Measurements from ENCODE around the gene ARPC1B.
"Not testable (repeated sequence)": the region's sequence is repeated elsewhere in the genome, so short reads cannot be mapped to it uniquely, and the experiment has no call there.

Gene ARPC1B

GRCh38 chr7:99344061-99344647, 30.4 kb upstream of the ARPC1B start:
- TF ChIP-seq PAX5 (IDR thresholded peaks at IDR 0.05; ENCODE audit: insufficient read depth, low read length, severe bottlenecking) (no peak), POLR2A (IDR thresholded peaks at IDR 0.05; ENCODE audit: low read depth, low read length) (no peak; the same call in 1 of the 2 replicates), POU2F2 (IDR thresholded peaks at IDR 0.05; ENCODE audit: low read depth, low read length) (no peak), POLR2AphosphoS5 (IDR thresholded peaks at IDR 0.05; ENCODE audit: low read depth, low read length) (no peak), SPI1 (IDR thresholded peaks at IDR 0.05; ENCODE audit: low read depth, low read length) (no peak), TAF1 (IDR thresholded peaks at IDR 0.05; ENCODE audit: low read depth, low read length) (no peak)
- DNase-seq (ENCODE audit: insufficient read length, low spot score) (no peak), FAIRE-seq (no peak)

- FAIRE-seq; DNase-seq (ENCODE audit: insufficient read length, low spot score): not testable (repeated sequence)
Observed at GRCh38 chr7:99350641-99351040, 23.9 kb upstream of the ARPC1B start.

GRCh38 chr7:99352247-99352646, 22.3 kb upstream of the ARPC1B start:
- no peak for DNase-seq (ENCODE audit: insufficient read length, low spot score)
- TF ChIP-seq TAF1 (IDR thresholded peaks at IDR 0.05; ENCODE audit: low read depth, low read length) (no peak), SPI1 (IDR thresholded peaks at IDR 0.05; ENCODE audit: low read depth, low read length) (no peak), POLR2AphosphoS5 (IDR thresholded peaks at IDR 0.05; ENCODE audit: low read depth, low read length) (no peak), POU2F2 (IDR thresholded peaks at IDR 0.05; ENCODE audit: low read depth, low read length) (no peak), POLR2A (IDR thresholded peaks at IDR 0.05; ENCODE audit: low read depth, low read length) (no peak), PAX5 (IDR thresholded peaks at IDR 0.05; ENCODE audit: insufficient read depth, low read length, severe bottlenecking) (no peak)
- no peak for FAIRE-seq

GRCh38 chr7:99355098-99355497, 19.4 kb upstream of the ARPC1B start:
- TF ChIP-seq POLR2A (IDR thresholded peaks at IDR 0.05; ENCODE audit: low read depth, low read length) (no peak), PAX5 (IDR thresholded peaks at IDR 0.05; ENCODE audit: insufficient read depth, low read length, severe bottlenecking) (no peak), POLR2AphosphoS5 (IDR thresholded peaks at IDR 0.05; ENCODE audit: low read depth, low read length) (no peak), TAF1 (IDR thresholded peaks at IDR 0.05; ENCODE audit: low read depth, low read length) (no peak), SPI1 (IDR thresholded peaks at IDR 0.05; ENCODE audit: low read depth, low read length) (no peak), POU2F2 (IDR thresholded peaks at IDR 0.05; ENCODE audit: low read depth, low read length) (no peak)
- FAIRE-seq (no peak), DNase-seq (ENCODE audit: insufficient read length, low spot score) (no peak)

- DNase-seq (ENCODE audit: insufficient read length, low spot score): no peak
- no peak for FAIRE-seq
- TF ChIP-seq POLR2A (IDR thresholded peaks at IDR 0.05; ENCODE audit: low read depth, low read length) (no peak), TAF1 (IDR thresholded peaks at IDR 0.05; ENCODE audit: low read depth, low read length) (no peak), POU2F2 (IDR thresholded peaks at IDR 0.05; ENCODE audit: low read depth, low read length) (no peak), POLR2AphosphoS5 (IDR thresholded peaks at IDR 0.05; ENCODE audit: low read depth, low read length) (no peak), PAX5 (IDR thresholded peaks at IDR 0.05; ENCODE audit: insufficient read depth, low read length, severe bottlenecking) (no peak), SPI1 (IDR thresholded peaks at IDR 0.05; ENCODE audit: low read depth, low read length) (no peak)
Observed at GRCh38 chr7:99357701-99358490, 16.6 kb upstream of the ARPC1B start.

- FAIRE-seq; DNase-seq (ENCODE audit: insufficient read length, low spot score): not testable (repeated sequence)
Observed at GRCh38 chr7:99358521-99358920, 16.0 kb upstream of the ARPC1B start.

GRCh38 chr7:99359465-99360154, 14.9 kb upstream of the ARPC1B start:
- DNase-seq (ENCODE audit: insufficient read length, low spot score) (no peak), FAIRE-seq (no peak)
- no peak for TF ChIP-seq POLR2A (IDR thresholded peaks at IDR 0.05; ENCODE audit: low read depth, low read length)
- no peak for TF ChIP-seq SPI1 (IDR thresholded peaks at IDR 0.05; ENCODE audit: low read depth, low read length)
- no peak for TF ChIP-seq POU2F2 (IDR thresholded peaks at IDR 0.05; ENCODE audit: low read depth, low read length)
- TF ChIP-seq POLR2AphosphoS5 (IDR thresholded peaks at IDR 0.05; ENCODE audit: low read depth, low read length): no peak
- no peak for TF ChIP-seq TAF1 (IDR thresholded peaks at IDR 0.05; ENCODE audit: low read depth, low read length)
- TF ChIP-seq PAX5 (IDR thresholded peaks at IDR 0.05; ENCODE audit: insufficient read depth, low read length, severe bottlenecking): no peak

- FAIRE-seq: no peak
- DNase-seq (ENCODE audit: insufficient read length, low spot score): no peak
- TF ChIP-seq PAX5 (IDR thresholded peaks at IDR 0.05; ENCODE audit: insufficient read depth, low read length, severe bottlenecking) (no peak), POLR2A (IDR thresholded peaks at IDR 0.05; ENCODE audit: low read depth, low read length) (no peak), SPI1 (IDR thresholded peaks at IDR 0.05; ENCODE audit: low read depth, low read length) (no peak), TAF1 (IDR thresholded peaks at IDR 0.05; ENCODE audit: low read depth, low read length) (no peak), POU2F2 (IDR thresholded peaks at IDR 0.05; ENCODE audit: low read depth, low read length) (no peak), POLR2AphosphoS5 (IDR thresholded peaks at IDR 0.05; ENCODE audit: low read depth, low read length) (no peak)
Observed at GRCh38 chr7:99362801-99363200, 11.7 kb upstream of the ARPC1B start.

- FAIRE-seq (no peak), DNase-seq (ENCODE audit: insufficient read length, low spot score) (no peak)
- no peak for TF ChIP-seq SPI1 (IDR thresholded peaks at IDR 0.05; ENCODE audit: low read depth, low read length)
- no peak for TF ChIP-seq POLR2AphosphoS5 (IDR thresholded peaks at IDR 0.05; ENCODE audit: low read depth, low read length)
- no peak for TF ChIP-seq POU2F2 (IDR thresholded peaks at IDR 0.05; ENCODE audit: low read depth, low read length)
Observed at GRCh38 chr7:99363286-99363685, 11.2 kb upstream of the ARPC1B start.

All from GM12891 (cell line).